Measurements from ENCODE around the gene CSAG2. TPM values are rescaled to one million over a fixed set of nuclear protein-coding genes. Genes with fewer than 3 reads are reported as not detected.
"Not testable (repeated sequence)": the region's sequence is repeated elsewhere in the genome, so short reads cannot be mapped to it uniquely, and the experiment has no call there.

Gene CSAG2
- 1 to 10 TPM; 1.3 TPM for total RNA-seq

GRCh38 chrX:152709173-152709572 lies at the start of gene CSAG2:
CSAG2 (minus strand) TSS chrX:152709273; CDS start chrX:152709112, 161 bp downstream.
- H3K27ac Mint-ChIP-seq; H3K4me3 Mint-ChIP-seq; H3K4me1 Mint-ChIP-seq; DNase-seq; CTCF ChIA-PET; H3K27me3 Mint-ChIP-seq; H3K9me3 Mint-ChIP-seq; POLR2A ChIA-PET; H3K36me3 Mint-ChIP-seq (ENCODE audit: low read depth): not testable (repeated sequence)

- H3K36me3 Mint-ChIP-seq (ENCODE audit: low read depth); H3K4me1 Mint-ChIP-seq; DNase-seq; H3K27ac Mint-ChIP-seq; CTCF ChIA-PET; H3K27me3 Mint-ChIP-seq; H3K4me3 Mint-ChIP-seq; POLR2A ChIA-PET; H3K9me3 Mint-ChIP-seq: not testable (repeated sequence)
Observed at GRCh38 chrX:152754871-152755270, 45.8 kb upstream of the CSAG2 start.

GRCh38 chrX:152753686-152754650 lies 44.9 kb upstream of the CSAG2 start, which contains the start of gene MAGEA2:
MAGEA2 (minus strand) TSS chrX:152753842; CDS start chrX:152751363, 2,479 bp downstream.
- H3K9me3 Mint-ChIP-seq; DNase-seq; H3K27me3 Mint-ChIP-seq; H3K4me3 Mint-ChIP-seq; H3K36me3 Mint-ChIP-seq (ENCODE audit: low read depth); H3K4me1 Mint-ChIP-seq; POLR2A ChIA-PET; H3K27ac Mint-ChIP-seq; CTCF ChIA-PET: not testable (repeated sequence)

- Mint-ChIP-seq H3K27me3 (no peaks in the 10 kb centered on the region), H3K9me3 (no peaks in the 10 kb centered on the region), H3K36me3 (ENCODE audit: low read depth) (no peaks in the 10 kb centered on the region), H3K27ac (no peak overlapping the region), H3K4me3 (no peak overlapping the region), H3K4me1 (no peaks in the 10 kb centered on the region)
- ChIA-PET CTCF (no interaction called here), POLR2A (no interaction called here)
- no peak for DNase-seq
Observed at GRCh38 chrX:152738560-152738959, 29.5 kb upstream of the CSAG2 start.

GRCh38 chrX:152736528-152736927 lies 27.5 kb upstream of the CSAG2 start:
- H3K9me3 Mint-ChIP-seq; H3K4me1 Mint-ChIP-seq; H3K36me3 Mint-ChIP-seq (ENCODE audit: low read depth); CTCF ChIA-PET; DNase-seq; H3K4me3 Mint-ChIP-seq; H3K27me3 Mint-ChIP-seq; H3K27ac Mint-ChIP-seq; POLR2A ChIA-PET: not testable (repeated sequence)

- no peaks in the 10 kb centered on the region for H3K9me3 Mint-ChIP-seq
- ChIA-PET CTCF (no interaction called here), POLR2A (no interaction called here)
- H3K27me3 Mint-ChIP-seq = no peaks in the 10 kb centered on the region
- no peaks in the 10 kb centered on the region for H3K36me3 Mint-ChIP-seq (ENCODE audit: low read depth)
- no peak overlapping the region for H3K4me3 Mint-ChIP-seq
- no peak for DNase-seq
- no peak overlapping the region for H3K27ac Mint-ChIP-seq
- no peaks in the 10 kb centered on the region for H3K4me1 Mint-ChIP-seq
Observed at GRCh38 chrX:152735860-152736511, 26.9 kb upstream of the CSAG2 start.

- no peak overlapping the region for H3K4me3 Mint-ChIP-seq
- POLR2A ChIA-PET = no interaction called here
- H3K27ac Mint-ChIP-seq = no peak overlapping the region
- no peak for DNase-seq
- H3K4me1 Mint-ChIP-seq = no peaks in the 10 kb centered on the region
- CTCF ChIA-PET = no interaction called here
- H3K27me3 Mint-ChIP-seq = no peaks in the 10 kb centered on the region
- H3K9me3 Mint-ChIP-seq = no peaks in the 10 kb centered on the region
- H3K36me3 Mint-ChIP-seq (ENCODE audit: low read depth) = no peaks in the 10 kb centered on the region
Observed at GRCh38 chrX:152735101-152735500, 26.0 kb upstream of the CSAG2 start.

GRCh38 chrX:152734143-152734858 lies 25.2 kb upstream of the CSAG2 start:
- H3K36me3 Mint-ChIP-seq (ENCODE audit: low read depth); CTCF ChIA-PET; H3K27ac Mint-ChIP-seq; H3K27me3 Mint-ChIP-seq; H3K9me3 Mint-ChIP-seq; H3K4me1 Mint-ChIP-seq; H3K4me3 Mint-ChIP-seq; DNase-seq; POLR2A ChIA-PET: not testable (repeated sequence)

GRCh38 chrX:152733261-152733975 lies 24.3 kb upstream of the CSAG2 start, which contains the start of the genes CSAG1 and MAGEA12:
CSAG1 (minus strand) TSS chrX:152733721; CDS start chrX:152732460, 1,261 bp downstream.
MAGEA12 (plus strand) TSS chrX:152733757; CDS start chrX:152736162, 2,405 bp downstream.
- POLR2A ChIA-PET = no interaction called here
- no peak within 1 kb of the TSS for H3K27ac Mint-ChIP-seq
- no peak for DNase-seq

GRCh38 chrX:152725409-152725808 lies 16.3 kb upstream of the CSAG2 start:
- no peaks in the 10 kb centered on the region for H3K36me3 Mint-ChIP-seq (ENCODE audit: low read depth)
- no peak overlapping the region for H3K27ac Mint-ChIP-seq
- ChIA-PET CTCF (no interaction called here), POLR2A (no interaction called here)
- H3K27me3 Mint-ChIP-seq = peaks cover 3% of the 10 kb centered on the region
- no peak for DNase-seq
- no peaks in the 10 kb centered on the region for H3K9me3 Mint-ChIP-seq
- H3K4me3 Mint-ChIP-seq = no peak overlapping the region
- no peaks in the 10 kb centered on the region for H3K4me1 Mint-ChIP-seq

More at GRCh38 chrX:152733261-152733975, 24.3 kb upstream of the CSAG2 start, which contains the start of the genes CSAG1 and MAGEA12:
- Mint-ChIP-seq H3K4me3 (no peak within 1 kb of the TSS), H3K36me3 (ENCODE audit: low read depth) (no peaks in the 10 kb centered on the region), H3K4me1 (no peaks in the 10 kb centered on the region), H3K9me3 (no peaks in the 10 kb centered on the region), H3K27me3 (peaks cover 3% of the 10 kb centered on the region)
- CTCF ChIA-PET = no interaction called here

GRCh38 chrX:152713815-152714787 lies 5.0 kb upstream of the CSAG2 start, which contains the start of gene MAGEA2B:
MAGEA2B (plus strand) TSS chrX:152714628; CDS start chrX:152717107, 2,479 bp downstream.
- H3K4me1 Mint-ChIP-seq; POLR2A ChIA-PET; H3K36me3 Mint-ChIP-seq (ENCODE audit: low read depth); H3K27ac Mint-ChIP-seq; H3K27me3 Mint-ChIP-seq; CTCF ChIA-PET; H3K9me3 Mint-ChIP-seq; DNase-seq; H3K4me3 Mint-ChIP-seq: not testable (repeated sequence)

GRCh38 chrX:152713195-152713594 lies 4.1 kb upstream of the CSAG2 start:
- H3K36me3 Mint-ChIP-seq (ENCODE audit: low read depth); H3K9me3 Mint-ChIP-seq; DNase-seq; H3K27ac Mint-ChIP-seq; POLR2A ChIA-PET; H3K4me3 Mint-ChIP-seq; H3K27me3 Mint-ChIP-seq; CTCF ChIA-PET; H3K4me1 Mint-ChIP-seq: not testable (repeated sequence)
